Endothelial cell of hepatic sinusoid (primary cell): ENCODE measurements around the gene NCAPH2.

Source experiments
- in situ Hi-C: cut with HindIII; loops from 2 replicates; pipeline ENCODE4 v1.10.0; 2017; ENCODE audit warnings: low sequenced_read_pairs

Gene NCAPH2

GRCh38 chr22:50473855-50474671 lies 34.0 kb upstream of the NCAPH2 start:
- in situ Hi-C loops = no loop called here

- in situ Hi-C loops = no loop called here
Measured at GRCh38 chr22:50474710-50475651, 33.0 kb upstream of the NCAPH2 start, which contains the start of gene SBF1. SBF1 (minus strand) TSS chr22:50475035; CDS start chr22:50474840, 195 bp downstream.

- in situ Hi-C loops = no loop called here
Measured at GRCh38 chr22:50475652-50476002, 32.4 kb upstream of the NCAPH2 start.

DNA sequence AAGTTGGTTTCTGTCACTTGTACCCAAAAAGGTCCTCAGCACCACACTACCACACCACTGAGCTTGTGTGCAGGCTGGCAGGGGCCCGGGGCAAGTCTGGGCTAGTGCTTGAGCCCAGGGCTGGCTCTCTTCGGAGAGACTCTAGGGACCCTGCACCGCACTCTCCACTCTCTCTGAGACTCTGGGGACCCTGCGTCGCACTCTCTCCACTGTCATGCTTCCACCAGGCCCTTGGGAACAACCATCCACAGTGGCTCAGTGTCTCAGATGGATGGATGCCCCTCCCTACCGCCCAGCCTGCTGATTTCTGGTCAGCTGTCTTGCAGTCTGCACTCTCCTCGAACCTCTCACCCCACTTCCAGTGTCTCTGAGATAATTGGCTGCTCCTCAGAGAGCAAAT lies 31.2 kb upstream of the NCAPH2 start:
- in situ Hi-C loops = no loop called here

DNA sequence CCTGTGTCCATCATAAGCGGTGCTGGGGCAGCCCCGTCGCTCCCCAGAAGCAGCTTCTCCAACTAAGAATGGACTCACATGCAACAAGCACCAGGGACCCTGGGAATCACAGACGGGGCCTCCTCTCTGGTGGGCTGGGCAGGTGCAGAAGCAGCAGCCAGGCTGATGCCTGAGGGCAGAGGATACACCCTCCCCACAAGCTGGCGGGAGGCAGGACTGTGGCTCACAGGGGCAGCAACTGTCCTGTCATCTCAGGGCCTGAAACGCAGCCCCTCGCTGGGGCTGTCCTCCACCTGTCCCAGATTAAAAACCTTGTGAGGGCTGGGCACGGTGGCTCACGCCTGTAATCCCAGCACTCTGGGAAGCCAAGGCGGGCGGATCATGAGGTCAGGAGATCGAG lies 30.1 kb upstream of the NCAPH2 start:
- in situ Hi-C loops = no loop called here

DNA sequence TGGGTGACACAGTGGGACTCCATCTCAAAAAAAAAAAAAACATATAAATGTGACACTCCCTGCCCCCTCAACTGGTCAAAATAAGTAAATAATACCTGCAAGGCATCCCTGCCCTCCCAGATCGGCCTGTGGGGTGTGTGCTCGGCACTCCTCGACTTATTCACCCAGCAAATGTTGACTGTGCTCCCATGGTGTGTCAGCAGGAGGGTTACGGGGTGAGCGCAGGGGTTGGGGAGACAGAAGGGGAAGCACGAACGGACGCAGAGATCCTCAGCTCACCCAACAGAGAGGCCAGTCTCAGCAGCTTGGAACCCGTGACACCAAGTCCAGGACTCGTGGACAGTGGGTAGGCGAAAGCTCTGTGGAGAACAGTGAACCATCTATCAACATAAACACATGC lies 28.3 kb upstream of the NCAPH2 start:
- in situ Hi-C loops = no loop called here

GRCh38 chr22:50481045-50481439 lies 27.0 kb upstream of the NCAPH2 start:
- in situ Hi-C loops = no loop called here

- in situ Hi-C loops = no loop called here
Measured at GRCh38 chr22:50481440-50482106, 26.5 kb upstream of the NCAPH2 start, which contains the start of gene ADM2. ADM2 (plus strand) TSS chr22:50481543; CDS start chr22:50481848, 305 bp downstream.

GRCh38 chr22:50482107-50483074 lies 25.6 kb upstream of the NCAPH2 start:
- in situ Hi-C loops = no loop called here

DNA sequence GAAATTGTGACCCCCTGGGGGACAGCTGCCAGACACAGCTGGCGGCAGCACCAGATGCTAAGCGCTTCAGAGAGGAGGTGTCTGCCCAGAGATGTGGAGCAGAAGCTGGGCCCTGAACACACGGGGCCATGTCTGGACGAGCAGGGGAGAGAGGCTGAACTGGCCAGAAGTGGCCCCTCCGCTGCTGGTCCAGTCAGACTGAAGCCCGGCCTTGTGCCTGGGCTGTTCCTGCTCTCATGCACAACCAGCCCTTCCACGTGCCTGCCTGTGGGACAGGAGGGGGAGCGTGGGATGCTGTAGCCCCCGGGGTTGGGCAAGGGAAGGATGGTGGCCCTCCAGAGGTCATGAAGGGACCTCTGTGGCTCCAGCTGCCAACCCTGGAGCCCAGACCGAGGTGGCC lies 24.9 kb upstream of the NCAPH2 start:
- in situ Hi-C loops = no loop called here

DNA sequence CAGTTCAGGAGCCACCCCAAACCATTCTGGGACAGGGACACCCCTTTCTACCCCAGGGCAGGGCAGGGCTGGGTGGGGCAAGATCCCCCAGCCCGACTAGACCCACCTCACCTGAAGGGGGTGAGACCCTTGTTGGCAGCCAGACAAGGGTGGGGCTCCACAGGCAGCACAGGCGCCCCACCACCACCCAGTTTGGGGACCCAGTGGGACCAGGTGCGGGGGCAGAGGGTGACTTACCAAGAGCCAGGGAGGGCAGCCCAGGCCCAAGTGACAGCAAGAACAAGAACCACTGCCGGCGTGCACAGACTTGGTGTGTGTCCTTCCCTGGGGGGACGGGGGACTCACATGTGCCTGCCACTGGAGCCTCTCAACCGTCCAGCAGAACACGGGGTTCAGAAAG lies 24.5 kb upstream of the NCAPH2 start:
- in situ Hi-C loops = no loop called here

DNA sequence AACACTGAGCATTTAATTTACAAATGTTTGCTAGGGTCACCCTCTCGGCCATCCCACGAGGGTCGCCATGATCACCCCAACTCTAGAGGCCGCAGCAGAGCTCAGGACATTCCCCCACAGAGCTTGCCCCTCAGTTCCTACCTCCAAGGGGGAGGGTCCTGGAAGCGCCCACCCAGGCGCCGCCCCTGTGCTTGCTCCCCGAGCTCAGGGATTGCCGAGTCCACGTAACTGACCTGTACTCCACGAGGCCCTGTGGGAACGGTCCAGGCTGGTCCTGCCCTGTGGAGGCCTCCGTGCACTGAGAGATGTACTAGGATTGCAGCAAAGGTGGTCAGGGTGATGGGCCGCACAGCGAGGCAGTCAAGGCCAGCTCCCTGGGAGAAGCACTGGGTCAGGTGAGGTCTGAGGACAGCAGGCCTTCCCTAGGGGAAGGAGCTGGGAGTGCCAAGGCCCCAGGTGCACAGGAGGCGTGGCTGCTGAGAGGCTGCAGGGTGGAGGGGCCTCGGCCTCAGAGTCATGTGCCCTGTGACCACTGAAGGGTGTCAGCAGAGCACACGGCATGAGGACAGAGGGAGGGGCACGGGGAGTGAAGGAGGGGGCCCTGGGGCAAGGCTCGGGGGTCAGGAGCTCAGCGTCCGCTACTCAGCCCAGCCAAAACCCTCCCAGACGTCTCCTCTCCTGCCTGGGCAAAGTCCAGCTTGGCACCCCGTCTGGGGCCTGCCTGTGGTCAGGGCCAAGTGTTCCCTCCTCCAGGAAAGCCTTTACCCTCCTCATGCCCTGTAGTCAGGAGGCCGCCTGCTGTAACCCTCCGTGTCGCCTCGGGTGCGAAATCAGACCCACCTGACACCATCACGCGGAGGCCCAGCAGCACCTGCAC lies 23.8 kb upstream of the NCAPH2 start:
- in situ Hi-C loops = no loop called here

DNA sequence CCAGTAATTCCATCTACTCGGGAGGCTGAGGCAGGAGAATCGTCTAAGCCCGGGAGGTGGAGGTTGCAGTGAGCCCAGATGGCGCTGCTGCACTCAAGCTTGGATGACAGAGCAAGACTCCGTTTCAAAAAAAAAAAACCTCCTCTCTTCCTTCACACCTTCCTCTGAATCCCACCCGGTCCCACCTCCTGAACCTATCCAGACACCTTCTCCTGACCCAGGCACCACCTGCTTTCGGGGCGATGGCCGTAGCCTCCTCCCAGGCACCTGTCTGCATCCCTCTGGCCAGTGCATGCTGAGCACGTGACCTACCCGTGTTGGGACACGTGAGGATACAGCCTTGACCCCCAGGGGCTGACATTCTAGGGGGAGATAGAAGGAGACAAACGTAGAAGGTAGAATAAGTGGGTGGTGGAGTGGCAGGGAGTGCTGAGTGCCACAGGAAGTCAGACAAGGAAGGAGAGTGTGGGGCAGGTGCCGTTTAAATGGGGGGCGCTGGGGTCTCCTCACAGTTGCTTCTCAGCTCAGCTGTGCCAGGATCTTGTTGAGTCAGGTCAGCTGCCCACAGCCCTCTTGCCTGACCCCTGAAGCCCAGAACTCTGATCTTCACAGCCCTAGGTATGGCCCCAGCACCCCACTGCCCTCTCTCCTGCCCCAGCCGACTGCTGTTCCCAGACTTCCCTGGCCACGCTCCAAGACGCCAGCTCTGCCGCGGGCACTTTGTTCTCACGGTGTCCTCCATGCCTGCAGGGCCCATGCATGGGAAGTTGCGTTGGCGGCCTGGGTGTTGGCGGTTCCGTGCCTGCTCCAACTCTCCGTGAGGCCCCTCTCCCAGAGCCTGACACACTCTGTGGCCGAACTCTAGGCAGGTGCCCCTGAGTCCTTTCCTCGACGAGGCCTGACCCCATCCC lies 22.5 kb upstream of the NCAPH2 start:
- in situ Hi-C loops = loop anchor here (5.0 kb wide), 2 partner anchors 33 to 133 kb away; no protein-coding TSS in a partner anchor

GRCh38 chr22:50486561-50487289 lies 21.3 kb upstream of the NCAPH2 start, which contains the start of gene MIOX:
MIOX (plus strand) TSS chr22:50486859; CDS start chr22:50486898, 39 bp downstream.
- in situ Hi-C loops = loop anchor here (5.0 kb wide), 2 partner anchors 34 to 134 kb away; no protein-coding TSS in a partner anchor

DNA sequence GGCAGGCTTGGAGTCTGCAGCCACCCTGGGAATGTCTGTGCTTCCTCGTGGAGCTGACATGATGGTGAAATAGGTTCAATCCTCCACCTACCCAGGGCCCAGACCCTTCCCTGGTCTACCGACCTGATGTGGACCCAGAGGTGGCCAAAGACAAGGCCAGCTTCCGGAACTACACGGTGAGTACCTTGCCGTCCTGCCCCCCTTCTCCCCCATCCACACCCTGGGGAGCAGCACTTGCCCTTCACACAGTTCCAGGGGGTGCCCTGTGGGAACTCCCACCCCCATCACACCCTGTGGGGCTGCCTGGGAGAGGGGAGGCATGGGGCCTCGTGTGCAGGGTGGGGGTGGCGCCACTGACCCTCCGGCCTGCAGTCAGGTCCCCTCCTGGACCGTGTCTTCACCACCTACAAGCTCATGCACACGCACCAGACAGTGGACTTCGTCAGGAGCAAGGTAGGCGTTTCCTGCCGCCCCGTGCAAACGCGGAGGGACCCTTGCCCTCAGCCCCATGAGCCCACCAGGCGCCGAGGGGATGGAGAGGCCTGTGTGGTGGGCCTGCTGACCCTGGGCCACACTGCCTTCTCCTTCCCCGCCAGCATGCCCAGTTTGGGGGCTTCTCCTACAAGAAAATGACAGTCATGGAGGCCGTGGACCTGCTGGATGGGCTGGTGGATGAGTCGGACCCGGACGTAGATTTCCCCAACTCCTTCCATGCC lies 20.6 kb upstream of the NCAPH2 start:
- in situ Hi-C loops = loop anchor here (5.0 kb wide), 2 partner anchors 35 to 135 kb away; no protein-coding TSS in a partner anchor

DNA sequence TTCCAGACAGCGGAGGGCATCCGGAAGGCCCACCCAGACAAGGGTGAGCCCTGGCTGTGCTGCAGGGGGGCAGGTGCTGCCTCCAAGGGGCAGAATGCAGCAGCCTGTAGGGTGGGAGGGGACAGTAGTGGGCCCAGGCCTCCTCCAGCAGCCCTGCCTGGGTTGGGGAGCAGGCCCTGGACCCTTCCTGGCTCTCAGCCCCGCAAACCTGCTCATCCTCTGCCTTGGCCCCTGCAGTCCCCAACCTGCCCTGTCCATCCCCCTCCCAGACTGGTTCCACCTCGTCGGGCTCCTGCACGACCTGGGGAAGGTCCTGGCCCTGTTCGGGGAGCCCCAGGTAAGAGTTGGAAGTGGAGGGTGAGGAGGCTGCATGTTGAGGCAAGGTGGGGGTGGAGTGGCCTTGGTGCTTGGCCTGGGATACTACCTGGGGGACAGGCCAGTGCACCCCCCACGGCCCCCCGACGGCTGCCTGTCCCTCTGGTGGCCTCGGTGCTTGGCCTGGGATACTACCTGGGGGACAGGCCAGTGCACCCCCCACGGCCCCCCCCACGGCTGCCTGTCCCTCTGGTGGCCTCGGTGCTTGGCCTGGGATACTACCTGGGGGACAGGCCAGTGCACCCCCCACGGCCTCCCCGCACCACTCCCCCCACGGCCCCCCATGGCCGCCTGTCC lies 19.9 kb upstream of the NCAPH2 start:
- in situ Hi-C loops = loop anchor here (5.0 kb wide), 2 partner anchors 36 to 136 kb away; no protein-coding TSS in a partner anchor
